Endothelial cell (in vitro differentiated cells): ENCODE results near the gene DNAJC6. TPM values are rescaled to one million over a fixed set of nuclear protein-coding genes. Genes with fewer than 3 reads are reported as not detected.

Source experiments
- DNase-seq: peaks from one replicate; pipeline ENCODE4 v3.0.0; 2021; ENCODE audit warnings: low spot score
- H3K27ac Mint-ChIP-seq: one replicate; pipeline ENCODE4 v1.8.0; 2021; ENCODE audit warnings: mixed read lengths, inconsistent platforms; ENCODE audit not compliant: unreplicated experiment
- H3K27me3 Mint-ChIP-seq: one replicate; pipeline ENCODE4 v1.8.0; 2021; ENCODE audit warnings: mild to moderate bottlenecking, moderate library complexity, mixed read lengths, inconsistent platforms; ENCODE audit not compliant: unreplicated experiment
- H3K36me3 Mint-ChIP-seq: one replicate; pipeline ENCODE4 v1.8.0; 2021; ENCODE audit warnings: mild to moderate bottlenecking, low read depth, mixed read lengths, inconsistent platforms; ENCODE audit not compliant: unreplicated experiment
- H3K4me1 Mint-ChIP-seq: one replicate; pipeline ENCODE4 v1.8.0; 2021; ENCODE audit warnings: mild to moderate bottlenecking, mixed read lengths, inconsistent platforms; ENCODE audit not compliant: unreplicated experiment
- H3K4me3 Mint-ChIP-seq: one replicate; pipeline ENCODE4 v1.8.0; 2021; ENCODE audit warnings: mild to moderate bottlenecking, mixed read lengths, inconsistent platforms; ENCODE audit not compliant: unreplicated experiment
- H3K9me3 Mint-ChIP-seq: one replicate; pipeline ENCODE4 v1.8.0; 2021; ENCODE audit warnings: mixed read lengths, inconsistent platforms; ENCODE audit not compliant: unreplicated experiment
- CTCF ChIP-seq: fragments of 200-600 bp; sonication (generic); IDR thresholded peaks from one replicate; pipeline ENCODE4 v1.5.0; 2021; ENCODE audit warnings: antibody characterized with exemption; ENCODE audit not compliant: unreplicated experiment
- total RNA-seq: library from RNA; stranded (reverse); fragmentation: NEBNext Ultra II Directional; extraction: Animal tissue kit (Norgen Biotek cat#: 25700); gene quantifications from one replicate; pipeline ENCODE4 v1.2.1, GENCODE V29; 2021; ENCODE audit not compliant: unreplicated experiment

DNAJC6 gene
- total RNA-seq, 1 donor from 2014 or later = 3.5 TPM

- Mint-ChIP-seq H3K27ac (no peak overlapping the region), H3K36me3 (peaks cover 21% of the 10 kb centered on the region), H3K27me3 (peaks cover 7% of the 10 kb centered on the region), H3K9me3 (no peaks in the 10 kb centered on the region), H3K4me3 (no peak overlapping the region), H3K4me1 (peaks cover 33% of the 10 kb centered on the region)
- TF ChIP-seq CTCF = no peak
- DNase-seq = no peak
These were observed 115.2 kb downstream of the DNAJC6 start for GRCh38 chr1:65424573-65424889.

GRCh38 chr1:65425006-65425405, 115.7 kb downstream of the DNAJC6 start:
- H3K4me1 Mint-ChIP-seq = peaks cover 35% of the 10 kb centered on the region
- no peak for TF ChIP-seq CTCF
- peak overlapping the region; percentile 7 for H3K4me3 Mint-ChIP-seq
- H3K36me3 Mint-ChIP-seq = peaks cover 21% of the 10 kb centered on the region
- peaks cover 7% of the 10 kb centered on the region for H3K27me3 Mint-ChIP-seq
- H3K9me3 Mint-ChIP-seq = no peaks in the 10 kb centered on the region
- peak overlapping the region; percentile 82 for H3K27ac Mint-ChIP-seq
- DNase-seq = no peak

- peaks cover 40% of the 10 kb centered on the region for H3K4me1 Mint-ChIP-seq
- H3K36me3 Mint-ChIP-seq = peaks cover 21% of the 10 kb centered on the region
- peaks cover 5% of the 10 kb centered on the region for H3K27me3 Mint-ChIP-seq
- no peak for DNase-seq
- H3K4me3 Mint-ChIP-seq = peak overlapping the region; percentile 7
- H3K27ac Mint-ChIP-seq = peak overlapping the region; percentile 82
- no peak for TF ChIP-seq CTCF
- no peaks in the 10 kb centered on the region for H3K9me3 Mint-ChIP-seq
These were observed 116.4 kb downstream of the DNAJC6 start for GRCh38 chr1:65425697-65426096.

- no peak for TF ChIP-seq CTCF
- no peak for DNase-seq
- Mint-ChIP-seq H3K4me1 (peaks cover 44% of the 10 kb centered on the region), H3K27ac (peak overlapping the region; percentile 98), H3K36me3 (peaks cover 23% of the 10 kb centered on the region), H3K9me3 (no peaks in the 10 kb centered on the region), H3K4me3 (no peak overlapping the region), H3K27me3 (peaks cover 5% of the 10 kb centered on the region)
These were observed 119.7 kb downstream of the DNAJC6 start for GRCh38 chr1:65429078-65429477.

GRCh38 chr1:65429806-65430205, 120.5 kb downstream of the DNAJC6 start:
- no peaks in the 10 kb centered on the region for H3K9me3 Mint-ChIP-seq
- H3K4me1 Mint-ChIP-seq = peaks cover 38% of the 10 kb centered on the region
- H3K4me3 Mint-ChIP-seq = peak overlapping the region; percentile 26
- DNase-seq = no peak
- peaks cover 20% of the 10 kb centered on the region for H3K36me3 Mint-ChIP-seq
- no peak for TF ChIP-seq CTCF
- H3K27me3 Mint-ChIP-seq = peaks cover 5% of the 10 kb centered on the region
- peak overlapping the region; percentile 98 for H3K27ac Mint-ChIP-seq
